HFFc6 (cell line): ENCODE measurements around the gene NGEF. TPM values are rescaled to one million over a fixed set of nuclear protein-coding genes. Genes with fewer than 3 reads are reported as not detected.

Source experiments
- DNase-seq: peaks from one replicate; pipeline ENCODE4 v3.0.0-alpha.2; 2018
- H3K27ac Mint-ChIP-seq: 2 replicates; pipeline ENCODE4 v1.8.0; 2020; ENCODE audit warnings: mild to moderate bottlenecking, mixed read lengths
- H3K27me3 Mint-ChIP-seq: 2 replicates; pipeline ENCODE4 v1.8.0; 2021; ENCODE audit warnings: mild to moderate bottlenecking, moderate library complexity, mixed read lengths; ENCODE audit not compliant: insufficient read depth
- H3K36me3 Mint-ChIP-seq: 2 replicates; pipeline ENCODE4 v1.8.0; 2021; ENCODE audit warnings: low read depth, mixed read lengths
- H3K4me1 Mint-ChIP-seq: 2 replicates; pipeline ENCODE4 v1.8.0; 2020; ENCODE audit warnings: low read depth, mixed read lengths
- H3K4me3 Mint-ChIP-seq: 2 replicates; pipeline ENCODE4 v1.8.0; 2020; ENCODE audit warnings: mild to moderate bottlenecking, moderate library complexity, mixed read lengths
- H3K9me3 Mint-ChIP-seq: 2 replicates; pipeline ENCODE4 v1.8.0; 2020; ENCODE audit warnings: mild to moderate bottlenecking, mixed read lengths
- total RNA-seq, 6 experiments: library from RNA; stranded (reverse); fragmentation: NEBNext Ultra II Directional; extraction: Animal tissue kit (Norgen Biotek cat#: 25700); gene quantifications; 2 replicates in 1 of 6; 3 replicates in 5 of 6; pipeline ENCODE4 v1.2.3, GENCODE V29; 2021
- TF ChIP-seq, protein P1 (sequence below): fragments of 200-600 bp; sonication (generic); IDR thresholded peaks from 2 replicates; pipeline ENCODE4 v1.5.0; 2021; ENCODE audit warnings: antibody characterized with exemption, mild to moderate bottlenecking

Gene NGEF
- total RNA-seq, 6 experiments from 2014 or later, result 0.20 to 0.36 (median 0.28) TPM; not detected in 3

DNA sequence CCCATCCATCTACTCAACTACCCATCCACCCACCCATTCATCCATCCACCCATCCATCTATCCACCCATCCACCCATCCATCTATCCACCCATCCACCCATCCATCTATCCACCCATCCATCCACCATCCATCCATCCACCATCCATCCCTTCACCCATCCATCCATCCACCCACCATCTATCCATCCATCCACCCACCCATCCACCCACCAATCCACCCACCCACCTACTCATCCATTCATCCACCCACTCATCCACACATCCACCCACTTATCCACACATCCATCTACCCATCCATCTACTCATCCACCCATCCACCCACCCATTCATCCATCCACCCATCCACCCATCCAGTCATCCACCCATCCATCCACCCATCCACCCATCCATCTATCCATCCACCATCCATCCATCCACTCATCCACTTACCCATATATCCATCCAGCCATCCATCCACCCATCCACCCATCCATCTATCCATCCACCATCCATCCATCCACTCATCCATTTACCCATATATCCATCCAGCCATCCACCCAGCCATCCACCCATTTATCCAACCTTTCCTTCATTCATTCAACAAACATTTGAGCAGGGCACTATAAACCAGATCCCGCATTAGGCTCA, 2.1 kb upstream of the NGEF start:
- Mint-ChIP-seq H3K9me3 (peaks cover 4% of the 10 kb centered on the region; the same call in 1 of the 2 replicates), H3K36me3 (no peaks in the 10 kb centered on the region), H3K4me1 (no peaks in the 10 kb centered on the region), H3K27me3 (peaks cover 17% of the 10 kb centered on the region), H3K27ac (no peak overlapping the region), H3K4me3 (no peak overlapping the region)
- no peak for DNase-seq
- TF ChIP-seq, protein P1, sequence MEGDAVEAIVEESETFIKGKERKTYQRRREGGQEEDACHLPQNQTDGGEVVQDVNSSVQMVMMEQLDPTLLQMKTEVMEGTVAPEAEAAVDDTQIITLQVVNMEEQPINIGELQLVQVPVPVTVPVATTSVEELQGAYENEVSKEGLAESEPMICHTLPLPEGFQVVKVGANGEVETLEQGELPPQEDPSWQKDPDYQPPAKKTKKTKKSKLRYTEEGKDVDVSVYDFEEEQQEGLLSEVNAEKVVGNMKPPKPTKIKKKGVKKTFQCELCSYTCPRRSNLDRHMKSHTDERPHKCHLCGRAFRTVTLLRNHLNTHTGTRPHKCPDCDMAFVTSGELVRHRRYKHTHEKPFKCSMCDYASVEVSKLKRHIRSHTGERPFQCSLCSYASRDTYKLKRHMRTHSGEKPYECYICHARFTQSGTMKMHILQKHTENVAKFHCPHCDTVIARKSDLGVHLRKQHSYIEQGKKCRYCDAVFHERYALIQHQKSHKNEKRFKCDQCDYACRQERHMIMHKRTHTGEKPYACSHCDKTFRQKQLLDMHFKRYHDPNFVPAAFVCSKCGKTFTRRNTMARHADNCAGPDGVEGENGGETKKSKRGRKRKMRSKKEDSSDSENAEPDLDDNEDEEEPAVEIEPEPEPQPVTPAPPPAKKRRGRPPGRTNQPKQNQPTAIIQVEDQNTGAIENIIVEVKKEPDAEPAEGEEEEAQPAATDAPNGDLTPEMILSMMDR, result no peak

GRCh38 chr2:233013650-233014049, 594 bp upstream of the NGEF start:
- H3K36me3 Mint-ChIP-seq, result no peaks in the 10 kb centered on the region
- H3K4me3 Mint-ChIP-seq, result no peak overlapping the region
- H3K27me3 Mint-ChIP-seq, result peaks cover 24% of the 10 kb centered on the region
- no peaks in the 10 kb centered on the region for H3K4me1 Mint-ChIP-seq
- H3K27ac Mint-ChIP-seq, result no peak overlapping the region
- no peak for DNase-seq
- peaks cover 4% of the 10 kb centered on the region; the same call in 1 of the 2 replicates for H3K9me3 Mint-ChIP-seq
- TF ChIP-seq, protein P1, result no peak

GRCh38 chr2:233012301-233012971, 620 bp downstream of the NGEF start:
- Mint-ChIP-seq H3K9me3 (peaks cover 1% of the 10 kb centered on the region; the same call in 1 of the 2 replicates), H3K27ac (no peak overlapping the region), H3K4me1 (no peaks in the 10 kb centered on the region), H3K36me3 (no peaks in the 10 kb centered on the region), H3K27me3 (peaks cover 24% of the 10 kb centered on the region), H3K4me3 (no peak overlapping the region)
- DNase-seq, result no peak
- TF ChIP-seq, protein P1, result no peak

DNA sequence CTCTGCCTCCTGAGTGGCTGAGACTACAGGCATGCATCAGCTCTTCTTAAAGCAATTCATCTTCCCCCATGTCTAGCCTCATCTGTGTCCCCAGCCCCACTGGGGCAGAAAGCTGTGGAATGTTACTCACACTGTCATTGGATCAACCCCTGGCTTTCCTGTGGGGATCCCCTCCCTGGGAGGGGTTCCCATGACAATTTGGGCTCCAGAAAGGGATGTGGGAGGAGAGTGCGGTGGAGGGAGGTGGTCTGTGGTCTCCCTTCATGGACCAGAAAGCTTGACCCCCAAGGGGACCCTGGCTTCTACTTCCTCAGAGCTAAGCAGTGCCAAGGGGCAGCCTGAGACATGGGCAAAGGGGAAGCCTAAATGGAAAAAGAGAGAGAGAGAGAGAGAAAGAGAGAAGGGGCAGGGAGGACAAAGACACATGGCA, 1.3 kb downstream of the NGEF start:
- Mint-ChIP-seq H3K4me3 (no peak overlapping the region), H3K27me3 (peaks cover 24% of the 10 kb centered on the region), H3K27ac (no peak overlapping the region), H3K9me3 (no peaks in the 10 kb centered on the region), H3K4me1 (no peaks in the 10 kb centered on the region), H3K36me3 (no peaks in the 10 kb centered on the region)
- TF ChIP-seq, protein P1, result no peak
- no peak for DNase-seq

GRCh38 chr2:233011268-233011650, 1.8 kb downstream of the NGEF start:
- DNase-seq, result no peak
- no peak overlapping the region for H3K27ac Mint-ChIP-seq
- H3K4me3 Mint-ChIP-seq, result no peak overlapping the region
- H3K36me3 Mint-ChIP-seq, result no peaks in the 10 kb centered on the region
- no peaks in the 10 kb centered on the region for H3K9me3 Mint-ChIP-seq
- TF ChIP-seq, protein P1, result no peak
- H3K27me3 Mint-ChIP-seq, result peaks cover 24% of the 10 kb centered on the region
- H3K4me1 Mint-ChIP-seq, result no peaks in the 10 kb centered on the region
